Liver (tissue), 9 donors: ENCODE measurements around the gene DPYD. TPM values are rescaled to one million over a fixed set of nuclear protein-coding genes. Genes with fewer than 3 reads are reported as not detected.

ENCODE experiments used
- DNase-seq: peaks from one replicate; pipeline ENCODE4 v3.0.0-alpha.2; 2017; ENCODE audit warnings: low spot score
- H3K27ac ChIP-seq, 2 donors: one replicate each; pipeline ENCODE4 v1.7.0; 2013; ENCODE audit warnings: inconsistent platforms in 2 of 2, low read length in 2 of 2, control low read depth in 1 of 2, low read depth in 1 of 2, mild to moderate bottlenecking in 1 of 2
- H3K27me3 ChIP-seq, 4 donors: one replicate each; pipeline versions ENCODE4 v1.6.1 to v1.7.0; 2013; ENCODE audit warnings: low read length in 3 of 4, inconsistent platforms in 1 of 4, mild to moderate bottlenecking in 1 of 4, moderate library complexity in 1 of 4; ENCODE audit not compliant: control insufficient read depth in 4 of 4, insufficient read depth in 4 of 4
- H3K36me3 ChIP-seq, 4 donors: one replicate each; pipeline versions ENCODE4 v1.6.1 to v1.7.0; 2013; ENCODE audit warnings: low read length in 3 of 4, mild to moderate bottlenecking in 3 of 4, low read depth in 1 of 4, moderate library complexity in 1 of 4; ENCODE audit not compliant: control insufficient read depth in 4 of 4, insufficient read depth in 3 of 4
- H3K4me1 ChIP-seq, 4 donors: one replicate each; pipeline versions ENCODE4 v1.6.1 to v1.7.0; 2013; ENCODE audit warnings: low read length in 3 of 4, mild to moderate bottlenecking in 3 of 4, moderate library complexity in 1 of 4; ENCODE audit not compliant: control insufficient read depth in 4 of 4, insufficient read depth in 4 of 4
- H3K4me3 ChIP-seq, 3 donors: one replicate each; pipeline versions ENCODE4 v1.6.1 to v1.7.0; 2013; ENCODE audit warnings: low read length in 3 of 3, control low read depth in 1 of 3, low read depth in 1 of 3, mild to moderate bottlenecking in 1 of 3
- H3K9ac ChIP-seq, 2 donors: one replicate each; pipeline ENCODE4 v1.7.0; 2013; ENCODE audit warnings: low read length in 2 of 2, mild to moderate bottlenecking in 2 of 2, moderate library complexity in 2 of 2, control low read depth in 1 of 2, low read depth in 1 of 2
- H3K9me3 ChIP-seq, 4 donors: one replicate each; pipeline versions ENCODE4 v1.6.1 to v1.7.0; 2013; ENCODE audit warnings: low read length in 3 of 4; ENCODE audit not compliant: control insufficient read depth in 4 of 4
- EGR1 ChIP-seq, 2 donors: IDR thresholded peaks; 2 replicates each; pipeline ENCODE4 v1.6.1; 2016 to 2018; ENCODE audit warnings: antibody characterized with exemption in 2 of 2, low read depth in 2 of 2
- FOXA1 ChIP-seq: IDR thresholded peaks from 2 replicates; pipeline ENCODE4 v1.6.1; 2016; ENCODE audit warnings: antibody characterized with exemption
- FOXA2 ChIP-seq: IDR thresholded peaks from 2 replicates; pipeline ENCODE4 v1.6.1; 2016; ENCODE audit warnings: antibody characterized with exemption
- GABPA ChIP-seq, 2 donors: IDR thresholded peaks in 1 of 2; conservative IDR thresholded peaks in 1 of 2; 2 replicates each; pipeline ENCODE4 v1.6.1; 2016; ENCODE audit warnings: antibody characterized with exemption in 2 of 2, mild to moderate bottlenecking in 1 of 2, moderate library complexity in 1 of 2
- HNF4A ChIP-seq, 2 donors: conservative IDR thresholded peaks; 2 replicates each; pipeline ENCODE4 v1.6.1; 2016; ENCODE audit warnings: antibody characterized with exemption in 2 of 2, mild to moderate bottlenecking in 2 of 2
- HNF4G ChIP-seq: IDR thresholded peaks from 2 replicates; pipeline ENCODE4 v1.6.1; 2016; ENCODE audit warnings: antibody characterized with exemption
- JUND ChIP-seq, 2 donors: IDR thresholded peaks; 2 replicates each; pipeline ENCODE4 v1.6.1; 2016; ENCODE audit warnings: antibody characterized with exemption in 2 of 2
- NR2F2 ChIP-seq: IDR thresholded peaks from 2 replicates; pipeline ENCODE4 v1.6.1; 2016; ENCODE audit warnings: antibody characterized with exemption
- RAD21 ChIP-seq, 2 donors: IDR thresholded peaks; 2 replicates each; pipeline ENCODE4 v1.6.1; 2016; ENCODE audit warnings: antibody characterized with exemption in 2 of 2, mild to moderate bottlenecking in 2 of 2
- RXRA ChIP-seq, 2 donors: IDR thresholded peaks; 2 replicates each; pipeline ENCODE4 v1.6.1; 2017 to 2018; ENCODE audit warnings: antibody characterized with exemption in 2 of 2, mild to moderate bottlenecking in 1 of 2
- SP1 ChIP-seq: IDR thresholded peaks from 2 replicates; pipeline ENCODE4 v1.6.1; 2018; ENCODE audit warnings: antibody characterized with exemption, mild to moderate bottlenecking
- TAF1 ChIP-seq: conservative IDR thresholded peaks from 2 replicates; pipeline ENCODE4 v1.6.1; 2016; ENCODE audit warnings: antibody characterized with exemption, mild to moderate bottlenecking
- YY1 ChIP-seq: IDR thresholded peaks from 2 replicates; pipeline ENCODE4 v1.6.1; 2016; ENCODE audit warnings: antibody characterized with exemption, mild to moderate bottlenecking
- WGBS: extraction: QIAGEN DNeasy Blood & Tissue Kit; methylation state at CpG from one replicate; pipeline ENCODE4 v1.1.7; 2013; 5-methylcytosine and 5-hydroxymethylcytosine counted together
- polyA plus RNA-seq, 2 donors: library from polyadenylated mRNA; stranded (reverse) in 1 of 2; unstranded in 1 of 2; fragments of 200-250 nt in 1 of 2; fragments of >200 nt in 1 of 2; fragmentation: Nextera tagmentation in 1 of 2; extraction: Ambion mirVana in 1 of 2; gene quantifications; one replicate each; pipeline versions ENCODE4 v1.2.1 to v1.2.3, GENCODE V29; 2013 to 2015
- total RNA-seq, 2 donors: library from RNA; depleted of rRNA; stranded (reverse); fragments of >200 nt; gene quantifications; one replicate each; pipeline ENCODE4 v1.2.3, GENCODE V29; 2014
- TF ChIP-seq, protein P1 (sequence below): IDR thresholded peaks from 2 replicates; pipeline ENCODE4 v1.6.1; 2016; ENCODE audit warnings: antibody characterized with exemption
- TF ChIP-seq, protein P2 (sequence below): IDR thresholded peaks from 2 replicates; pipeline ENCODE4 v1.6.1; 2016; ENCODE audit warnings: antibody characterized with exemption
- TF ChIP-seq, protein P3 (sequence below): fragments of 150-350 bp; IDR thresholded peaks from 2 replicates; pipeline ENCODE4 v1.5.1; 2017; ENCODE audit warnings: improper control_type of control experiment, low read depth, low read length; ENCODE audit not compliant: missing input control
- TF ChIP-seq, protein P4 (sequence below): IDR thresholded peaks from 2 replicates; pipeline ENCODE4 v1.6.1; 2016; ENCODE audit warnings: antibody characterized with exemption, mild to moderate bottlenecking
- TF ChIP-seq, protein P5 (sequence below): IDR thresholded peaks from 2 replicates; pipeline ENCODE4 v1.6.1; 2016; ENCODE audit warnings: antibody characterized with exemption
- donor health status: healthy.
- donor health status: healthy.
- donor health status: healthy.
- donor health status: healthy.
- donor health status: healthy.

DPYD gene
- total and polyA plus RNA-seq, 4 donors: 16.2 to 142 (median 47.0) TPM

DNA sequence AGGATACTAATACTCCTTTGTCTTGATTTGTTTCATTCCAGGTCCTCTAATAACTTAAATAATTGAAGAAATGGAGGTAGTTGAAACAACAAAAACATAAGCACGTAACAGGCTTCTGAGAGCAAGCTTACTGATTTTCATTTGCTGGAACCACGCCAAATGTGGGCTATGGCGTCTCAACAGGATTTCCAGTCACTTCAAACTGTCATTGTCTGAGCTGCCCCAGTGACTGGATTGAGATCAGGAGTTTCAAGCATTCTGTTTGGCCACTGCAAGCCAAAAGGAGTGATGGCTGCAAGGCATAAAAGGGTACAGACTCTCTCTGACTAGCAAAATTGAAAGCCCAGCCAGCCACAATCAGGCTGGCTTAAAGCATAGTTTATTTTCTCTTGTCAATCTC is 289.9 kb downstream of the DPYD start:
- DNase-seq: no peak
- Histone ChIP-seq H3K4me1 (no peaks in the 10 kb centered on the region), H3K9me3 (no peaks in the 10 kb centered on the region), H3K9ac (no peak overlapping the region), H3K4me3 (no peak overlapping the region), H3K36me3 (peaks cover 0 to 3% (median 0%) of the 10 kb centered on the region in 4 donors), H3K27me3 (no peaks in the 10 kb centered on the region), H3K27ac (no peak overlapping the region)
- no peak for TF ChIP-seq SP1
- no peak for TF ChIP-seq RAD21 (IDR thresholded peaks at IDR 0.05)
- TF ChIP-seq, protein P1, sequence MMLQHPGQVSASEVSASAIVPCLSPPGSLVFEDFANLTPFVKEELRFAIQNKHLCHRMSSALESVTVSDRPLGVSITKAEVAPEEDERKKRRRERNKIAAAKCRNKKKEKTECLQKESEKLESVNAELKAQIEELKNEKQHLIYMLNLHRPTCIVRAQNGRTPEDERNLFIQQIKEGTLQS: no peak
- TF ChIP-seq JUND (IDR thresholded peaks at IDR 0.05): no peak
- TF ChIP-seq, protein P2, sequence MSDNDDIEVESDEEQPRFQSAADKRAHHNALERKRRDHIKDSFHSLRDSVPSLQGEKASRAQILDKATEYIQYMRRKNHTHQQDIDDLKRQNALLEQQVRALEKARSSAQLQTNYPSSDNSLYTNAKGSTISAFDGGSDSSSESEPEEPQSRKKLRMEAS: no peak
- TF ChIP-seq, protein P3, sequence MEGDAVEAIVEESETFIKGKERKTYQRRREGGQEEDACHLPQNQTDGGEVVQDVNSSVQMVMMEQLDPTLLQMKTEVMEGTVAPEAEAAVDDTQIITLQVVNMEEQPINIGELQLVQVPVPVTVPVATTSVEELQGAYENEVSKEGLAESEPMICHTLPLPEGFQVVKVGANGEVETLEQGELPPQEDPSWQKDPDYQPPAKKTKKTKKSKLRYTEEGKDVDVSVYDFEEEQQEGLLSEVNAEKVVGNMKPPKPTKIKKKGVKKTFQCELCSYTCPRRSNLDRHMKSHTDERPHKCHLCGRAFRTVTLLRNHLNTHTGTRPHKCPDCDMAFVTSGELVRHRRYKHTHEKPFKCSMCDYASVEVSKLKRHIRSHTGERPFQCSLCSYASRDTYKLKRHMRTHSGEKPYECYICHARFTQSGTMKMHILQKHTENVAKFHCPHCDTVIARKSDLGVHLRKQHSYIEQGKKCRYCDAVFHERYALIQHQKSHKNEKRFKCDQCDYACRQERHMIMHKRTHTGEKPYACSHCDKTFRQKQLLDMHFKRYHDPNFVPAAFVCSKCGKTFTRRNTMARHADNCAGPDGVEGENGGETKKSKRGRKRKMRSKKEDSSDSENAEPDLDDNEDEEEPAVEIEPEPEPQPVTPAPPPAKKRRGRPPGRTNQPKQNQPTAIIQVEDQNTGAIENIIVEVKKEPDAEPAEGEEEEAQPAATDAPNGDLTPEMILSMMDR: no peak
- no peak for TF ChIP-seq FOXA1
- no peak for TF ChIP-seq HNF4G
- no peak for TF ChIP-seq RXRA (IDR thresholded peaks at IDR 0.05)
- TF ChIP-seq FOXA2: no peak
- TF ChIP-seq, protein P4, sequence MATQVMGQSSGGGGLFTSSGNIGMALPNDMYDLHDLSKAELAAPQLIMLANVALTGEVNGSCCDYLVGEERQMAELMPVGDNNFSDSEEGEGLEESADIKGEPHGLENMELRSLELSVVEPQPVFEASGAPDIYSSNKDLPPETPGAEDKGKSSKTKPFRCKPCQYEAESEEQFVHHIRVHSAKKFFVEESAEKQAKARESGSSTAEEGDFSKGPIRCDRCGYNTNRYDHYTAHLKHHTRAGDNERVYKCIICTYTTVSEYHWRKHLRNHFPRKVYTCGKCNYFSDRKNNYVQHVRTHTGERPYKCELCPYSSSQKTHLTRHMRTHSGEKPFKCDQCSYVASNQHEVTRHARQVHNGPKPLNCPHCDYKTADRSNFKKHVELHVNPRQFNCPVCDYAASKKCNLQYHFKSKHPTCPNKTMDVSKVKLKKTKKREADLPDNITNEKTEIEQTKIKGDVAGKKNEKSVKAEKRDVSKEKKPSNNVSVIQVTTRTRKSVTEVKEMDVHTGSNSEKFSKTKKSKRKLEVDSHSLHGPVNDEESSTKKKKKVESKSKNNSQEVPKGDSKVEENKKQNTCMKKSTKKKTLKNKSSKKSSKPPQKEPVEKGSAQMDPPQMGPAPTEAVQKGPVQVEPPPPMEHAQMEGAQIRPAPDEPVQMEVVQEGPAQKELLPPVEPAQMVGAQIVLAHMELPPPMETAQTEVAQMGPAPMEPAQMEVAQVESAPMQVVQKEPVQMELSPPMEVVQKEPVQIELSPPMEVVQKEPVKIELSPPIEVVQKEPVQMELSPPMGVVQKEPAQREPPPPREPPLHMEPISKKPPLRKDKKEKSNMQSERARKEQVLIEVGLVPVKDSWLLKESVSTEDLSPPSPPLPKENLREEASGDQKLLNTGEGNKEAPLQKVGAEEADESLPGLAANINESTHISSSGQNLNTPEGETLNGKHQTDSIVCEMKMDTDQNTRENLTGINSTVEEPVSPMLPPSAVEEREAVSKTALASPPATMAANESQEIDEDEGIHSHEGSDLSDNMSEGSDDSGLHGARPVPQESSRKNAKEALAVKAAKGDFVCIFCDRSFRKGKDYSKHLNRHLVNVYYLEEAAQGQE: no peak
- TF ChIP-seq NR2F2: no peak
- no peak for TF ChIP-seq GABPA (IDR thresholded peaks at IDR 0.05 in 1 of 2, conservative IDR thresholded peaks at IDR 0.05 in 1 of 2)
- no peak for TF ChIP-seq EGR1 (IDR thresholded peaks at IDR 0.05; ENCODE audit: low read depth in 2 of 2)
- TF ChIP-seq YY1: no peak
- no peak for TF ChIP-seq TAF1
- TF ChIP-seq HNF4A (conservative IDR thresholded peaks at IDR 0.05): no peak
- TF ChIP-seq, protein P5, sequence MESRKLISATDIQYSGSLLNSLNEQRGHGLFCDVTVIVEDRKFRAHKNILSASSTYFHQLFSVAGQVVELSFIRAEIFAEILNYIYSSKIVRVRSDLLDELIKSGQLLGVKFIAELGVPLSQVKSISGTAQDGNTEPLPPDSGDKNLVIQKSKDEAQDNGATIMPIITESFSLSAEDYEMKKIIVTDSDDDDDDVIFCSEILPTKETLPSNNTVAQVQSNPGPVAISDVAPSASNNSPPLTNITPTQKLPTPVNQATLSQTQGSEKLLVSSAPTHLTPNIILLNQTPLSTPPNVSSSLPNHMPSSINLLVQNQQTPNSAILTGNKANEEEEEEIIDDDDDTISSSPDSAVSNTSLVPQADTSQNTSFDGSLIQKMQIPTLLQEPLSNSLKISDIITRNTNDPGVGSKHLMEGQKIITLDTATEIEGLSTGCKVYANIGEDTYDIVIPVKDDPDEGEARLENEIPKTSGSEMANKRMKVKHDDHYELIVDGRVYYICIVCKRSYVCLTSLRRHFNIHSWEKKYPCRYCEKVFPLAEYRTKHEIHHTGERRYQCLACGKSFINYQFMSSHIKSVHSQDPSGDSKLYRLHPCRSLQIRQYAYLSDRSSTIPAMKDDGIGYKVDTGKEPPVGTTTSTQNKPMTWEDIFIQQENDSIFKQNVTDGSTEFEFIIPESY: no peak
- 71% methylated on average over 3 of the region's 3 CpGs for WGBS
